ENCODE data around the gene GGA2.

Gene GGA2

GRCh38 chr16:23501291-23501690 lies 9.0 kb downstream of the GGA2 start:
- Histone ChIP-seq H3K79me2 (ENCODE audit: insufficient read depth, low read length) (peaks cover 100% of the 10 kb centered on the region), H3K9me2 (replicated peaks; ENCODE audit: insufficient read depth, low read length) (no peaks in the 10 kb centered on the region), H2AFZ (ENCODE audit: low read depth, low read length, severe bottlenecking) (no peak overlapping the region), H3K27me3 (ENCODE audit: low read length) (no peaks in the 10 kb centered on the region), H3K36me3 (ENCODE audit: low read length) (peaks cover 7% of the 10 kb centered on the region; the same call in 1 of the 2 replicates), H3K27ac (ENCODE audit: low read depth, low read length) (no peak overlapping the region), H3F3A (ENCODE audit: insufficient read depth) (0 out of 2 replicates have a peak, but pooled peaks cover 11% of the 10 kb centered on the region), H3K4me3 (ENCODE audit: insufficient read depth, low read length, poor library complexity, severe bottlenecking) (no peak overlapping the region), H3K4me2 (ENCODE audit: low read depth, low read length, poor library complexity, severe bottlenecking) (no peak overlapping the region), H3K9me3 (ENCODE audit: insufficient read depth, low read length) (no peaks in the 10 kb centered on the region), H4K20me1 (ENCODE audit: low read depth, low read length) (peaks cover 56% of the 10 kb centered on the region), H3K9ac (ENCODE audit: low read length) (no peak overlapping the region)
- TF ChIP-seq, protein P1, sequence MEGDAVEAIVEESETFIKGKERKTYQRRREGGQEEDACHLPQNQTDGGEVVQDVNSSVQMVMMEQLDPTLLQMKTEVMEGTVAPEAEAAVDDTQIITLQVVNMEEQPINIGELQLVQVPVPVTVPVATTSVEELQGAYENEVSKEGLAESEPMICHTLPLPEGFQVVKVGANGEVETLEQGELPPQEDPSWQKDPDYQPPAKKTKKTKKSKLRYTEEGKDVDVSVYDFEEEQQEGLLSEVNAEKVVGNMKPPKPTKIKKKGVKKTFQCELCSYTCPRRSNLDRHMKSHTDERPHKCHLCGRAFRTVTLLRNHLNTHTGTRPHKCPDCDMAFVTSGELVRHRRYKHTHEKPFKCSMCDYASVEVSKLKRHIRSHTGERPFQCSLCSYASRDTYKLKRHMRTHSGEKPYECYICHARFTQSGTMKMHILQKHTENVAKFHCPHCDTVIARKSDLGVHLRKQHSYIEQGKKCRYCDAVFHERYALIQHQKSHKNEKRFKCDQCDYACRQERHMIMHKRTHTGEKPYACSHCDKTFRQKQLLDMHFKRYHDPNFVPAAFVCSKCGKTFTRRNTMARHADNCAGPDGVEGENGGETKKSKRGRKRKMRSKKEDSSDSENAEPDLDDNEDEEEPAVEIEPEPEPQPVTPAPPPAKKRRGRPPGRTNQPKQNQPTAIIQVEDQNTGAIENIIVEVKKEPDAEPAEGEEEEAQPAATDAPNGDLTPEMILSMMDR (IDR thresholded peaks at IDR 0.05; ENCODE audit: insufficient read depth, low read length, poor library complexity, severe bottlenecking), result no peak
- TF ChIP-seq EZH2phosphoT487 (conservative IDR thresholded peaks at IDR 0.05; ENCODE audit: low read length), result no peak

DNA sequence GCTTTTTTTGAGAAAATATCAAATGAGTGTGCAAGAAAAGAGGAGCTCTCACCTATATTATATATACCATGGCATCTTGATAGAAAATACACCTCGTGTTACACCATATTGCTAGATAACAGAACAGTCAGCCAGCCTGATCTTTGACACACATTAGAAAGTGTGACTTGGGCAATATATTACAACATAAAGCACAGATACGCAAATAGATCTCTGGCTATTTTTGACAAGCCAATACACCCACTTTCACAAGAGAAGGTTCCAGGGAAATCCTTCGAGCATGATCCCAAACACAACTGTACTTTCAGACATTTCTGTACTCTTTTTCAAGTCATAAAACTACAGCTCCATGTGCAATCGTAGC lies 9.4 kb downstream of the GGA2 start:
- H3K4me2 ChIP-seq (ENCODE audit: low read depth, low read length, poor library complexity, severe bottlenecking), result no peak overlapping the region
- H3F3A ChIP-seq (ENCODE audit: insufficient read depth), result 0 out of 2 replicates have a peak, but pooled peaks cover 7% of the 10 kb centered on the region
- no peak overlapping the region for H3K9ac ChIP-seq (ENCODE audit: low read length)
- TF ChIP-seq, protein P1 (IDR thresholded peaks at IDR 0.05; ENCODE audit: insufficient read depth, low read length, poor library complexity, severe bottlenecking), result no peak
- TF ChIP-seq EZH2phosphoT487 (conservative IDR thresholded peaks at IDR 0.05; ENCODE audit: low read length), result no peak
- no peaks in the 10 kb centered on the region for H3K9me3 ChIP-seq (ENCODE audit: insufficient read depth, low read length)
- H3K9me2 ChIP-seq (replicated peaks; ENCODE audit: insufficient read depth, low read length), result no peaks in the 10 kb centered on the region
- no peak overlapping the region for H2AFZ ChIP-seq (ENCODE audit: low read depth, low read length, severe bottlenecking)
- H4K20me1 ChIP-seq (ENCODE audit: low read depth, low read length), result peaks cover 52% of the 10 kb centered on the region
- peaks cover 7% of the 10 kb centered on the region; the same call in 1 of the 2 replicates for H3K36me3 ChIP-seq (ENCODE audit: low read length)
- peaks cover 100% of the 10 kb centered on the region for H3K79me2 ChIP-seq (ENCODE audit: insufficient read depth, low read length)
- H3K27me3 ChIP-seq (ENCODE audit: low read length), result no peaks in the 10 kb centered on the region
- H3K4me3 ChIP-seq (ENCODE audit: insufficient read depth, low read length, poor library complexity, severe bottlenecking), result no peak overlapping the region
- no peak overlapping the region for H3K27ac ChIP-seq (ENCODE audit: low read depth, low read length)

DNA sequence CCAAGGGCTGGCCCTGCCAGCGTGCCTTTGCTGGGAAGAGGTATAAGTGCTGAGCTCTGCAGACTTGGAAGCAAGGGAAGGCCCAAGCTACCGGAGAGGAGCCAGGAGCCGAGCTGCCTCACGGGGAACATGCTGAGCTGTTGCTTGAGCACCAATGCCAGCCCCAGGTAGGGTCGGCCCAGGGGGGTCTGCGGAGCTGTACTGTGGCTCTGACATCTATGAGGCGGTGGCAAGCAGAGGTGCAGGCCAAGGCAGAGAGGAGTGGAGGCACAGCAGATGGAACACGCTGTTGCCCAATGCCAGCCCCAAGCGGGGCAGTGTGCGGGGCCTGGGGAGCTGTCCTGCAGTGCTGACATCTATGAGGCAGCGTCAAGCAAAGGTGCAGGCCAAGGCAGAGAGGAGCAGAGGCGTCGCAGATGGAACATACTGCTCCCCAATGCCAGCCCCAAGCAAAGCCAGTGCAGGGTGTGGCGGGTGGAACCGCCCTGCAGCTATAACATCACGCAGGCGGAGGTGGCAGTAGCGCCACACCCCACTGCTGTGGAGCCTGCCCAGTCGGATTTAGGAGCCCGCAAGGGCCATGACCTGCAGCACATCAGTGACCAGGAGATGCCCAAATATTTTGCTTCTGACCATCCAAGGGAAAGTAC lies 10.0 kb downstream of the GGA2 start:
- TF ChIP-seq, protein P1 (IDR thresholded peaks at IDR 0.05; ENCODE audit: insufficient read depth, low read length, poor library complexity, severe bottlenecking), result no peak
- no peak for TF ChIP-seq EZH2phosphoT487 (conservative IDR thresholded peaks at IDR 0.05; ENCODE audit: low read length)
- Histone ChIP-seq H3K4me3 (ENCODE audit: insufficient read depth, low read length, poor library complexity, severe bottlenecking) (no peak overlapping the region), H3K27ac (ENCODE audit: low read depth, low read length) (no peak overlapping the region), H3K4me2 (ENCODE audit: low read depth, low read length, poor library complexity, severe bottlenecking) (no peak overlapping the region), H3K9ac (ENCODE audit: low read length) (no peak overlapping the region), H3K36me3 (ENCODE audit: low read length) (peaks cover 8% of the 10 kb centered on the region; the same call in 1 of the 2 replicates), H3F3A (ENCODE audit: insufficient read depth) (0 out of 2 replicates have a peak, but pooled peaks cover 6% of the 10 kb centered on the region), H4K20me1 (ENCODE audit: low read depth, low read length) (peaks cover 54% of the 10 kb centered on the region), H3K9me3 (ENCODE audit: insufficient read depth, low read length) (no peaks in the 10 kb centered on the region), H3K79me2 (ENCODE audit: insufficient read depth, low read length) (peaks cover 100% of the 10 kb centered on the region), H3K27me3 (ENCODE audit: low read length) (no peaks in the 10 kb centered on the region), H3K9me2 (replicated peaks; ENCODE audit: insufficient read depth, low read length) (no peaks in the 10 kb centered on the region), H2AFZ (ENCODE audit: low read depth, low read length, severe bottlenecking) (no peak overlapping the region)

Data from SU-DHL-6 (cell line).